ENCODE data around the gene C14orf180. TPM values are rescaled to one million over a fixed set of nuclear protein-coding genes. Genes with fewer than 3 reads are reported as not detected.
A peak's percentile ranks its signal among the peaks of the same experiment; 100 is the strongest.
"Not testable (repeated sequence)": the region's sequence is repeated elsewhere in the genome, so short reads cannot be mapped to it uniquely, and the experiment has no call there.

C14orf180 gene
- total and polyA plus RNA-seq, 4 donors: 0.50 to 1.3 (median 0.68) TPM; not detected in 1

GRCh38 chr14:104579939-104580338 lies 375 bp downstream of the C14orf180 start:
- intact Hi-C loops (cut with DNase I); ATAC-seq (ENCODE audit: low FRiP score); H3K4me1 ChIP-seq (ENCODE audit: control insufficient read depth in 1 of 2, insufficient read depth in 2 of 2, low read length in 2 of 2); H3K4me3 ChIP-seq (ENCODE audit: low read length in 2 of 2); H3K36me3 ChIP-seq (ENCODE audit: control insufficient read depth in 1 of 2, insufficient read depth in 2 of 2, low read length in 1 of 2); H3K9me3 ChIP-seq (ENCODE audit: control insufficient read depth, low read length); H3K27ac ChIP-seq (ENCODE audit: low read depth in 1 of 2, low read length in 2 of 2); DNase-seq; H3K27me3 ChIP-seq (ENCODE audit: control insufficient read depth in 1 of 2, insufficient read depth in 2 of 2, low read length in 1 of 2): not testable (repeated sequence)
- WGBS, 2 donors: 58 to 68% methylated on average over 6 of the region's 6 CpGs

DNA sequence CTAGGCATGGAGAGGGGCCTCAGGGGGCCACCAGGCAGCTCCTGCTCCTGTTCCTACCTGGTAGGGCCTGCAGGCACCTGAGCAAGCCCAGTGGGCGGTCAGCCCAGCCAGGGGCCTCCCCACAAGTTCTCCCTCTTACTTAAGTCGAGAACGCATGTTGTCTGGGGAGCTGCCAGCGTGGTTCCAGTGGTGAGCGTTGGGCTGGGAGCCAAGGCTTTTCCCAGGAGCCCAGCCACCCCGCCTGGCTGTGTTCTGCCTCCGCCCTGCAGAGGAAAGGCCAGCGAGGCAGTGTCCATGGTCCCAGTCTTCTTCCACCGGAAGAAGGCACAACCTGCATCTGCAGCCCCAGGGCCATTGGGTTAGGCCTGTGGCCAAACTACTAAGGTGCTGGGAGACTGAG lies 1.4 kb downstream of the C14orf180 start:
- H3K9me3 ChIP-seq (ENCODE audit: control insufficient read depth, low read length): no peaks in the 10 kb centered on the region

DNA sequence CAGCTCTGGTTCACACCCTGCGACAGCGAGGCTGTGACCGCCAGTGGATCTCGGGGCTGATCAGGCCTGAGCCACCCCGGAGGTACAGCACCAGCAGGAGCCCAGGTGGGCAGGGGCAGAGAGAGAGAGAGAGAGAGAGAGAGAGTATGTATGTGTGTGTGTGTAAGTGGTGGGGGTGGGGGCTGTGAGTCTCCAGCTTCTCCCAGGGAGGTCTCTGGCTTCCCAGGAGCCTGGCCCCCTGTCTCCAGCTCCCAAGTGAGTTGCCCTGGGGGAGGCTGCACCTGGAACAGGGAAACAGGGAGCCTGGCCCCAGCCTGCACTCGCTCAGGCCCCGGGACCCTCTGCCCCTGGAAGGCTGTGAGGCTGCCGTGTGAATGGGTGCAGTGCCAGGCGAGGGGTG lies 2.0 kb downstream of the C14orf180 start:
- no peaks in the 10 kb centered on the region for H3K27me3 ChIP-seq (ENCODE audit: control insufficient read depth in 1 of 2, insufficient read depth in 2 of 2, low read length in 1 of 2)
- H3K9me3 ChIP-seq (ENCODE audit: control insufficient read depth, low read length): no peaks in the 10 kb centered on the region
- H3K36me3 ChIP-seq (ENCODE audit: control insufficient read depth in 1 of 2, insufficient read depth in 2 of 2, low read length in 1 of 2): no peaks in the 10 kb centered on the region
- ATAC-seq (ENCODE audit: low FRiP score) (no peak), DNase-seq (no peak)
- WGBS, 2 donors: 91 to 92% methylated on average over 9 of the region's 9 CpGs
- intact Hi-C loops (cut with DNase I): no loop called here
- no peaks in the 10 kb centered on the region for H3K4me1 ChIP-seq (ENCODE audit: control insufficient read depth in 1 of 2, insufficient read depth in 2 of 2, low read length in 2 of 2)
- H3K4me3 ChIP-seq (ENCODE audit: low read length in 2 of 2): no peak overlapping the region
- no peak overlapping the region for H3K27ac ChIP-seq (ENCODE audit: low read depth in 1 of 2, low read length in 2 of 2)

More for the DNA sequence above, 1.4 kb downstream of the C14orf180 start:
- WGBS, 2 donors: 19 to 23% methylated on average over 9 of the region's 9 CpGs
- DNase-seq (peak; percentile 66 to 88), ATAC-seq (ENCODE audit: low FRiP score) (no peak)
- Histone ChIP-seq H3K4me1 (ENCODE audit: control insufficient read depth in 1 of 2, insufficient read depth in 2 of 2, low read length in 2 of 2) (no peaks in the 10 kb centered on the region), H3K27ac (ENCODE audit: low read depth in 1 of 2, low read length in 2 of 2) (no peak overlapping the region), H3K36me3 (ENCODE audit: control insufficient read depth in 1 of 2, insufficient read depth in 2 of 2, low read length in 1 of 2) (no peaks in the 10 kb centered on the region), H3K4me3 (ENCODE audit: low read length in 2 of 2) (no peak overlapping the region), H3K27me3 (ENCODE audit: control insufficient read depth in 1 of 2, insufficient read depth in 2 of 2, low read length in 1 of 2) (no peaks in the 10 kb centered on the region)
- intact Hi-C loops (cut with DNase I): no loop called here

GRCh38 chr14:104582005-104582404 lies 2.4 kb downstream of the C14orf180 start:
- H3K27me3 ChIP-seq (ENCODE audit: control insufficient read depth in 1 of 2, insufficient read depth in 2 of 2, low read length in 1 of 2): no peaks in the 10 kb centered on the region
- H3K9me3 ChIP-seq (ENCODE audit: control insufficient read depth, low read length): no peaks in the 10 kb centered on the region
- H3K27ac ChIP-seq (ENCODE audit: low read depth in 1 of 2, low read length in 2 of 2): no peak overlapping the region
- DNase-seq (peak in 1 of 2 donors; percentile 64), ATAC-seq (ENCODE audit: low FRiP score) (peak; percentile 47)
- H3K4me1 ChIP-seq (ENCODE audit: control insufficient read depth in 1 of 2, insufficient read depth in 2 of 2, low read length in 2 of 2): no peaks in the 10 kb centered on the region
- H3K36me3 ChIP-seq (ENCODE audit: control insufficient read depth in 1 of 2, insufficient read depth in 2 of 2, low read length in 1 of 2): no peaks in the 10 kb centered on the region
- intact Hi-C loops (cut with DNase I): no loop called here
- H3K4me3 ChIP-seq (ENCODE audit: low read length in 2 of 2): no peak overlapping the region
- WGBS, 2 donors: 56 to 74% methylated on average over 19 to 20 of the region's 20 CpGs

- peak; percentile 45 for ATAC-seq (ENCODE audit: low FRiP score)
- 32 to 43% methylated on average over 12 of the region's 12 CpGs for WGBS, 2 donors
- Histone ChIP-seq H3K4me1 (ENCODE audit: control insufficient read depth in 1 of 2, insufficient read depth in 2 of 2, low read length in 2 of 2) (no peaks in the 10 kb centered on the region), H3K4me3 (ENCODE audit: low read length in 2 of 2) (no peak overlapping the region), H3K27ac (ENCODE audit: low read depth in 1 of 2, low read length in 2 of 2) (no peak overlapping the region), H3K27me3 (ENCODE audit: control insufficient read depth in 1 of 2, insufficient read depth in 2 of 2, low read length in 1 of 2) (no peaks in the 10 kb centered on the region), H3K36me3 (ENCODE audit: control insufficient read depth in 1 of 2, insufficient read depth in 2 of 2, low read length in 1 of 2) (no peaks in the 10 kb centered on the region), H3K9me3 (ENCODE audit: control insufficient read depth, low read length) (no peaks in the 10 kb centered on the region)
- intact Hi-C loops (cut with DNase I): no loop called here
- DNase-seq: no peak
Observed at GRCh38 chr14:104582662-104583061, 3.1 kb downstream of the C14orf180 start.

DNA sequence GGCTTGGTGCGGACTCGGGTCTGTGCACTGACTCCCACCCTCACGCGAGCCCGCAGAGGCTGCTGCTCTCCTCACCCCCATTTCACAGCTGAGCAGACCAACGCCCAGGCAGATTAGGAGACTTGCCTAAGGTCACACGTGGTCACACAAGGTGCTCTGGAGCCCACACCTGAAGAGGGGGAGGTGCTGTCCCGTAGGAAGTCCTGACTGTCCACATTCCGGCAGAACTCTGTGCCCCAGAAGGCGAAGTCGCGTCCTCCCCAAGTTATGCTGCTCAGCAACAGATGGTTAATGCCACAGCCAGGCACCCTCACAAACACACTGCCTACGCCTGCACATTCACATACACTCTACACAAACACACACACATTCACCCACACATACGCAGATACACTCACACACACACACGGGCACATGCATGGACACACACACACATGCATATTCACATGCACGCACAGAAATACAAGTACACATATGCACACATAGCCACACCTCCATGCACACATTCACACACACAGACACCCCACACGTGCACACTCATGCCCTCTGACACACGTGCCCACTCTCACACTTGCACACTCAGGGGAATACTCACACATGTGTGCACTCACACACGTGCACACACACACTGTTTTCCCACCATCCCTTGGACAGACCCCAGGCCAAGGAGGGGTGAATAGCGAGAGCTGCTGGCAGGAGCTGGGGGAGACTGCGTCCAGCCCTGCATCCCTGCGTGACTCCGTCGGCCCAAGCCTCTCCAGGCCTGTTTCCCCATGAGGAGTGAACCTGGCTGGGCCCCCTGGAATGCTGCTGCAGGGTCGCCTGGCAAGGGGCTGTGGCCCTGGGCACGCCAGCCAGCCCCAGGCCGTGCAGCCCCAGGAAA lies 4.1 kb downstream of the C14orf180 start:
- Histone ChIP-seq H3K4me3 (ENCODE audit: low read length in 2 of 2) (no peak overlapping the region), H3K27me3 (ENCODE audit: control insufficient read depth in 1 of 2, insufficient read depth in 2 of 2, low read length in 1 of 2) (no peaks in the 10 kb centered on the region), H3K36me3 (ENCODE audit: control insufficient read depth in 1 of 2, insufficient read depth in 2 of 2, low read length in 1 of 2) (no peaks in the 10 kb centered on the region), H3K4me1 (ENCODE audit: control insufficient read depth in 1 of 2, insufficient read depth in 2 of 2, low read length in 2 of 2) (no peaks in the 10 kb centered on the region), H3K9me3 (ENCODE audit: control insufficient read depth, low read length) (no peaks in the 10 kb centered on the region), H3K27ac (ENCODE audit: low read depth in 1 of 2, low read length in 2 of 2) (no peak overlapping the region)
- intact Hi-C loops (cut with DNase I): no loop called here
- DNase-seq (no peak), ATAC-seq (ENCODE audit: low FRiP score) (no peak)
- 83 to 87% methylated on average over 27 of the region's 27 CpGs for WGBS, 2 donors

DNA sequence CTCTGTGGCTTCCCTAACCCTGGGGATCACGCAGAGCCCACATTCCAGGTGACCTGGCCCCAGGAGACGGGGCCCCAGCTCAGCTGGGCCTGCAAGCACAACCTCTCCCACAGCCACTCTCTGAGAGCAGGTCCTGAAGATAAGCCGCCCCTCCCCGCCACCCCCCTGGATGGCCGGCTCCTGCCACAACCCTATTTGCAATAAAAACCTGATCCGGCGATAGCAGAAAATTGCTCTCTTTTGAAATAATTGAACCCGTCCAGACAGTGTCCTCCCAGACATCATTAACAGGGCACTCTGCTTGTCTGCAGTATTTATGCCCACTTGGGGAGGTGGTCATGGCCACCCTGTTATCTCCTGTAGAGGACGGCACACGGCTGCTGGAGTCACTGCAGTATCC lies 5.0 kb downstream of the C14orf180 start:
- intact Hi-C loops (cut with DNase I): no loop called here
- no peaks in the 10 kb centered on the region for H3K9me3 ChIP-seq (ENCODE audit: control insufficient read depth, low read length)
- DNase-seq (no peak), ATAC-seq (ENCODE audit: low FRiP score) (no peak)
- no peak overlapping the region for H3K4me3 ChIP-seq (ENCODE audit: low read length in 2 of 2)
- H3K36me3 ChIP-seq (ENCODE audit: control insufficient read depth in 1 of 2, insufficient read depth in 2 of 2, low read length in 1 of 2): no peaks in the 10 kb centered on the region
- H3K4me1 ChIP-seq (ENCODE audit: control insufficient read depth in 1 of 2, insufficient read depth in 2 of 2, low read length in 2 of 2): no peaks in the 10 kb centered on the region
- H3K27me3 ChIP-seq (ENCODE audit: control insufficient read depth in 1 of 2, insufficient read depth in 2 of 2, low read length in 1 of 2): no peaks in the 10 kb centered on the region
- WGBS, 2 donors: 90% methylated on average over 10 of the region's 10 CpGs
- no peak overlapping the region for H3K27ac ChIP-seq (ENCODE audit: low read depth in 1 of 2, low read length in 2 of 2)

GRCh38 chr14:104585966-104586697 lies 6.6 kb downstream of the C14orf180 start:
- ATAC-seq (ENCODE audit: low FRiP score): peak; percentile 25
- H3K4me3 ChIP-seq (ENCODE audit: low read length in 2 of 2): no peak overlapping the region
- peak overlapping the region in 1 of 2 donors; percentile 43 for H3K27ac ChIP-seq (ENCODE audit: low read depth in 1 of 2, low read length in 2 of 2)
- H3K36me3 ChIP-seq (ENCODE audit: control insufficient read depth in 1 of 2, insufficient read depth in 2 of 2, low read length in 1 of 2): no peaks in the 10 kb centered on the region
- 33 to 35% methylated on average over 24 of the region's 24 CpGs for WGBS, 2 donors
- intact Hi-C loops (cut with DNase I): no loop called here
- H3K9me3 ChIP-seq (ENCODE audit: control insufficient read depth, low read length): no peaks in the 10 kb centered on the region
- DNase-seq: peak; percentile 75 to 86
- no peaks in the 10 kb centered on the region for H3K4me1 ChIP-seq (ENCODE audit: control insufficient read depth in 1 of 2, insufficient read depth in 2 of 2, low read length in 2 of 2)
- H3K27me3 ChIP-seq (ENCODE audit: control insufficient read depth in 1 of 2, insufficient read depth in 2 of 2, low read length in 1 of 2): no peaks in the 10 kb centered on the region

Data from aorta (tissue), 5 donors.